ENCODE measurements around the gene PLEKHF1.
"Not testable (repeated sequence)": the region's sequence is repeated elsewhere in the genome, so short reads cannot be mapped to it uniquely, and the experiment has no call there.

The PLEKHF1 gene

DNA sequence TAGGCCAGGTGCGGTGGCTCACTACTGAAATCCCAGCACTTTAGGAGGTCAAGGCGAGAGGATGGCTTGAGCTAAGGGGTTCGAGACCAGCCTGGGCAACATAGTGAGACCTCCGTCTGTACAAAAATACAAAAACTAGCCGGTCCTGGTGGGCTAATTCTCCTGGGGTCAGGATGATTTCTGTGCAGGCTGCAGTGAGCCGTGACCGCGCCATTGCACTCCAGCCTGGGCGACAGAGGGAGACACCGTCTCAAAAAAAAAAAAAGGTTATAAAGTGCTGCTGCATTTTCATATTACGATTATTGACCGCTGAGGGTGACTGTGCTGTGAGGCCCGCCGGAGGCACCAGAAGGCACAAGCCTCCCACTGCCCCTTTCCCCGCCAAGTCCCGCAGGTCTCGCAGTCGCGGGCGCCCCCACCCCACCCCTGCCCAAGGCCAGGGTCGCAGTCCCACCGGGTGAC lies 477 bp upstream of the PLEKHF1 start:
- no peak for DNase-seq (ENCODE audit: low read depth in 2 of 2)

DNA sequence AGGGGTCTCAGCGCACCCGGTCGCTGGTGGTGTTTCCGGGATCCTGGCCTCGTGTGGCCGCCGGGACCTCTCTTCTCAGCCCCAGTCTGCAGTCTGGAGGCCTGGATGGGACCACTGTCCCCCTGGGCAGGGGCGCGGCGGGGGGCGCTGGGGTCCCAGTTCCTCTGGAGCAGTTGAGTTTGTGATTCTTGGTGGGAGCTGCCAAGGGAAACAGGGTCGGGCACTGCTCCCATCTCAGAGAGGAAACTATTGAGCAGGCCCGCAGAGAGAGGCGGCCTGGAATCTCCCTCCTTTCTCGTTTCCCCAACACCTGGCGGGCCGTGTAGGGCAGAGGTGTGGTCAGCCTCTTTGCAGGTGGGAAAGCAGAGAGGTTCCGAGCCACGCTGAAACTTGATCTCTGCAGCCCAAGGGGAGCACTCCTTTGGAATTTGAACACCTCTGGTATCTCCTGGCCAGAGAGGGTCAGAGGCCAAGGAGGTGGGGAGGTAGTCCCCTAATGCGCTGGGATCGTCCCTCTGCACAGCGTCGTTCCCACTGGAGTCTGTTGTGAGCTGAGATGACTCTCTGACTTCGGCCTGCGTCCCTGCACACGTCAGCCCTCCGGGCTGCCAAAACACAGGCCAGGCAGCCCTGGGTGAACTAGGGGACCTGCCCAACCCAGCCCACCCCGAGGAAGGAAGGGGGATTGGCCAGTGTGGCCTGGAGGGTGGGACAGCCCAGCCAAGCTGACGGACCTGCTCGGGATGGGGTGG lies 741 bp downstream of the PLEKHF1 start:
- DNase-seq (ENCODE audit: low read depth in 2 of 2): no peak

- no peak for DNase-seq (ENCODE audit: low read depth in 2 of 2)
Measured at GRCh38 chr19:29666578-29667386, 1.5 kb downstream of the PLEKHF1 start.

DNA sequence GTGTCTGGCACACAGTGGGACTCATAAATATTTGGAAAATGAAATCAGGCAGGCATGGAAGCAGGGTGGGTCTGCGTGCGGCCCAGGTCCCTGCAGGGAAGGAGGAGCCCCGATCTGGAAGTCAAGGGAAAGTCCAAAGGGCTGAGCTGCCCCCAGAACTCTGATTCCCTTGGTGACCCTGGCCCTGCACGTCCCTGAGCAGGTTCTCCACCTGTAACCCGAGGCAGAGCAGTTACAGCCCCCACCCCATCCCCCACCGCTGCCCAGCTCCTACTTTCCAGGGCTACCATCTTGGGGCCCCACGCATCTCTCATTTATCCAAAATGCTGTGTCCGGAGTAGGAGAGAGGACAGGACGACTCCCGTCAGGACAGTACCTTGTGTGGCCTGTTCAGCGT lies 2.1 kb downstream of the PLEKHF1 start:
- DNase-seq (ENCODE audit: low read depth in 2 of 2): no peak

DNA sequence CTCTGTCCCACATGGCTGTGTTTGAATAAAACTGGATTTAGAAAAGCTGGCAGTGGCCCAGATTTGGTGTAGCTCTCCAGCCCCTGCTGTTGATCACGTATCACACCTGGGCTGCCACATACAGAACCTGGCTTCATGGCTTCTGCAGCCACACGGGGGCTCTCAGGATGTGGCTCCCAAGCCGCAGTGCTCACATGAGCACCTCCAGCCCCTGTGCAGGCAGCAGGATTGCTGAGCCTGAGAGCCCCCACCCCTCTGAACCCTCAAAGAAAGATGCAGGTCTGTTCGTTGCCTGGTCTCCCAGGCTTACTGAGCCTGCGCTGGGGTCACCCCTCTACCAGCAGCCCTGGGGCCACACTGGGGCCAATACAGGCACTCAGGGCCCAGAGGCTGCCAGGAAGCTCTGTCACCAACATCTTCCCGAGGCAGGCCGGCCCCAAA lies 2.7 kb downstream of the PLEKHF1 start:
- DNase-seq (ENCODE audit: low read depth in 2 of 2): no peak

GRCh38 chr19:29668746-29669609 lies 3.7 kb downstream of the PLEKHF1 start:
- no peak for DNase-seq (ENCODE audit: low read depth in 2 of 2)

GRCh38 chr19:29670255-29670654 lies 5.0 kb downstream of the PLEKHF1 start:
- DNase-seq (ENCODE audit: low read depth in 2 of 2): no peak

DNA sequence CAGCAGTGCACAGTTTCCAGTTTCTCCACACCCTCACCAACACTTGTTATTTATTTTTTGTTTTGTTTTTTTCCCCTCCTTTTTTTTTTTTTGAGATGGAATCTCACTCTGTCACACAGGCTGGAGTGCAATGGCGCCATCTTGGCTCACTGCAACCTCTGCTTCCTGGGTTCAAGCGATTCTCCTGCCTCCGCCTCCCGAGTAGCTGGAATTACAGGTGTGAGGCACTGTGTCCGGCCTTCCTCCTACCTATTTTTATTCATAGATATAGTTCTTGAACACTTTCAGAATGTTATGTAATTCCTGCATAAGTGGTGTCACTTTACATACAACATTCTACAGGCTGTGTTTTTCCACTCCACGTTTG lies 5.7 kb downstream of the PLEKHF1 start:
- not testable (repeated sequence) for DNase-seq (ENCODE audit: low read depth in 2 of 2)

- DNase-seq (ENCODE audit: low read depth in 2 of 2): no peak
Measured at GRCh38 chr19:29671393-29672160, 6.3 kb downstream of the PLEKHF1 start.

GRCh38 chr19:29672319-29672932 lies 7.2 kb downstream of the PLEKHF1 start:
- DNase-seq (ENCODE audit: low read depth in 2 of 2): no peak

- no peak for DNase-seq (ENCODE audit: low read depth in 2 of 2)
Measured at GRCh38 chr19:29672933-29673336, 7.7 kb downstream of the PLEKHF1 start.

GRCh38 chr19:29673451-29674371 lies 8.4 kb downstream of the PLEKHF1 start:
- no peak for DNase-seq (ENCODE audit: low read depth in 2 of 2)

GRCh38 chr19:29674374-29675119 lies 9.3 kb downstream of the PLEKHF1 start:
- no peak for DNase-seq (ENCODE audit: low read depth in 2 of 2)

DNA sequence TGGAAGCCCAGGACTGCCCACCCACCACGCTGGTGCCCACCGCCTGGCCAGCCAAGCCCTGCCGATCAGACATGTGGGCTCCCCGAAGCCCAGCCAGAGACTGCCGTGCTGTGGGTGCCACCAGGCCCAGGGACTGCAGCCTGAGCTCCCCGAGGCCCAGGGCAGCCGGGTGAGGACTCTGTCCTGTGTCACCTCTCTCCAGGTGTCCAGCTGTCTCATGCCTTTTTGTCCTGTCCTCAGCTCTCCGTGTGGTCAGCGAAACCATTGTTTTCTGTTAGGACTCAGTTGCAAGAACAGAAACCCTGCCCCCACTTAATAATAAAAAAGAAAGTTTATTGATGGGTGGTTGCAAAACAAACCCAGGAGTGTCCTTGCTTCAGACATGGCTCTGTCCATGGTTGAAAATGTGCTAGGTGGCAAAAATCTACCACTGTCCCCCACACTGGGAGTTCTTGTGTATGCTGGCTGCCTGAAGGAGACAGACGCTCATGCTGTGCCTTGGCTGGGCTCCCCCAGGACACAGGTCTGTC lies 9.9 kb downstream of the PLEKHF1 start:
- DNase-seq (ENCODE audit: low read depth in 2 of 2): no peak

DNA sequence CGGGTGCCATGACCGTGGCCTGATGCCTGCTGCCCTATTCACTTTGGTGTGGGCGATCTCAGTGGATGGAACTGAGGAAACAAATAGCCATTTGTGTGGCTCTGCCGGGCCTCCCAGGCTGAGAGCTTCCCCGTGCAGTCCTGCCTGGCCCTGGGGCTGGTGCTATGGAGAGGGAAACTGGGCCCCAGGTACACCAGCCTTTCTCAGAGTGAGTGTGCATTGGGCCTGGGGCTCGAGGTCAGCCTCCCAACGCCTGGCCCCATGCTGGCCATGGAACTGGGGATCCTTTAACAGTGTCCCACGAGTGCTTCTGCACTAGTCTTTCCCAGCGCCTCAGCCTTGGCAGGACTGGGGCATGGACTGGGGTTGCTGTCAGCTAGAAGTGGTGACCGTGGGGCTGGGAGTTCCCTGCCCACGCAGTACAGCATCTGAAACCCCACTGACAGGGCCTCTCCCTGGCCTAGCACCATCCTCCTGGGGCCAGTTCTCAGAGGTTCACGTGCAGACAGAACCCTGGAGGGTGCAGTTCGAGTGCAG lies 10.5 kb downstream of the PLEKHF1 start:
- DNase-seq (ENCODE audit: low read depth in 2 of 2): no peak

DNA sequence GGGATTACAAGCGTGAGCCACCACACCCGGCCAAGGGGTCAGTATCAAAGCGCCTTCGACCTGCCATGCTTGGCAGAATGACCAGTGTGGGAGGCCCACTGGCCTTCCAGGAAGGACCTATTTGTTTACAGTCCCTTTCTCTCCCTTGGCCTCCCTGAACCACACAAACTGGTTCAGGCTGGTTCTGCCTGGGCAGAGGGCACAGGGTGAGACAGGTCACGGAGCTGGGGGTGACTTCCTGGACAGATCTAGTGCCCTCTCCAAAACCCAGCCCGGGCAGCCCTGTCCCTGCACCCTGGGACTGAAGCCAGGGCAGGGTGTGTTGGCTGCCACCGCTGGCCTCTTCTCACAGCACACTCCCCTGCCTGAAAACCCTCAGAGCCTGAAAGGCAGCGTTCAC lies 11.3 kb downstream of the PLEKHF1 start:
- DNase-seq (ENCODE audit: low read depth in 2 of 2): no peak

DNA sequence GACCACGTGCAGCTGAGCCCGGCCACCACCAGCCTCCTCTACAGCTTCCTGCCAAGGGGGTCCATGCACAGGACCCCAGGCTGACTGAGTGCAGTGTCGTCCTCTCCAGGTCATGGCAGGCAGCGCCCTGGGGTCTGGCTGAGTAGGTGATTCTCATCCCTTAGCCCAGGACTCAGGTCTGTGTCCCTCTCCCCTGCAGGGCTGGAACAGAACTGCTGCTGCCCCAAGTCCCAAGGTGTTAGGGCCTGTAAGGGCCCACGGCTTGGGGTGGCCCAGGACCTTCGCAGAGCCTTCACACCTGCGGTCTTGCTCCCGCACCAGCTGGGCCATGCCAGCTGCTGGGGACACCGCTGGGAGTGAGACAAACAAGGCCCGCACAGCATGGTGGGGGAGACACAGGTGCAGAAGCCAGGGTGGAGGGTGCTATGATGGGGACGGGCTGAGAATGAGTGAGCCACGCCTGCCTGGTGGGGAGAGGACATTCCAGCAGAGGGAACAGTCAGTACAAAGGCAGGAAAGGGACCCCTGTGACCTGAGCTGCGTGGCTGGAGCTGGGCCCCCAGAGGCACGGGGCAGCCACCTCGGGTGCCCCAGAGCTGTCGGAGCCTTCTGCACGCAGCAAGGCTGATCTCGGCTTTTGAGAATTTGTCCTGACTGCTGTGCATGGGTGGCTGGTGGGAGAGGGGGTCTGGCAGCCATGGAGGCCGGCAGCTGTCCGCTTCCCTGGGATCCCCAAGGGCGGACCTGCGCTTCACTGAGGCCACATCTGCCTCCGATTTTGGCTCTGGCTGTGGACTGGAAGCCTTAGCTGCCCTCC lies 11.9 kb downstream of the PLEKHF1 start:
- no peak for DNase-seq (ENCODE audit: low read depth in 2 of 2)
